K562 (cell line): ENCODE data around the gene LRRC1.

Source experiments
- BCL6 ChIP-seq: fragments of 250-450 bp; sonication (Bioruptor Pico); IDR thresholded peaks from 2 replicates; pipeline ENCODE4 v1.4.0; 2020
- CBX5 ChIP-seq: IDR thresholded peaks from 2 replicates; pipeline ENCODE4 v1.6.1; 2014; ENCODE audit warnings: low read depth, borderline replicate concordance
- CTBP1 ChIP-seq: fragments of 450-650 bp; IDR thresholded peaks from 2 replicates; pipeline ENCODE4 v1.6.1; 2016; ENCODE audit warnings: borderline replicate concordance
- CTCF ChIP-seq, 3 experiments: IDR thresholded peaks in 2 of 3; conservative IDR thresholded peaks in 1 of 3; 2 replicates each; pipeline ENCODE4 v1.5.1; 2011 to 2012; ENCODE audit warnings: low read length in 3 of 3, mild to moderate bottlenecking in 3 of 3, control low read depth in 2 of 3, improper control_type of control experiment in 1 of 3, inconsistent platforms in 1 of 3, low read depth in 1 of 3, mixed read lengths in 1 of 3, moderate library complexity in 1 of 3; ENCODE audit not compliant: insufficient read depth in 2 of 3
- DPF2 ChIP-seq: fragments of 450-650 bp; IDR thresholded peaks from 2 replicates; pipeline ENCODE4 v1.6.1; 2016
- EP300 ChIP-seq: IDR thresholded peaks from 2 replicates; pipeline ENCODE4 v1.6.1; 2012; ENCODE audit warnings: low read length, improper control_type of control experiment
- ETV6 ChIP-seq, 3 experiments: fragments of 150-350 bp in 1 of 3; sonication (generic) in 1 of 3; formaldehyde crosslinking in 1 of 3; IDR thresholded peaks; 2 replicates each; pipeline versions ENCODE4 v1.6.1 to v1.8.0; 2014 to 2022; ENCODE audit warnings: borderline replicate concordance in 2 of 3, low read depth in 2 of 3, antibody characterized with exemption in 1 of 3, low read length in 1 of 3, mild to moderate bottlenecking in 1 of 3, missing genetic modification reagents in 1 of 3
- HMG20A ChIP-seq: fragments of 450-650 bp; formaldehyde crosslinking; conservative IDR thresholded peaks from 2 replicates; pipeline ENCODE4 v1.4.0; 2020; ENCODE audit warnings: mild to moderate bottlenecking, mixed read lengths
- POLR2A ChIP-seq: fragments of 450-650 bp; conservative IDR thresholded peaks from 2 replicates; pipeline ENCODE4 v1.6.1; 2016
- RFX1 ChIP-seq: fragments of 450-650 bp; IDR thresholded peaks from 2 replicates; pipeline ENCODE4 v1.6.1; 2016; ENCODE audit warnings: mild to moderate bottlenecking, moderate library complexity
- SMARCA5 ChIP-seq: fragments of 450-650 bp; IDR thresholded peaks from 2 replicates; pipeline ENCODE4 v1.6.1; 2016
- ZNF445 ChIP-seq: fragments of 250-450 bp; sonication (Bioruptor Pico); IDR thresholded peaks from 2 replicates; pipeline ENCODE4 v1.4.0; 2020; ENCODE audit warnings: low read depth, mild to moderate bottlenecking, moderate library complexity

- TF ChIP-seq RFX1 (no peak), ETV6 (IDR thresholded peaks at IDR 0.05; ENCODE audit: borderline replicate concordance in 1 of 2, low read depth in 2 of 2, low read length in 1 of 2) (no peak), ETV6 (CRISPR knock-in tag; IDR thresholded peaks at IDR 0.05; ENCODE audit: borderline replicate concordance) (no peak), CTCF (IDR thresholded peaks at IDR 0.05 in 2 of 3, conservative IDR thresholded peaks at IDR 0.05 in 1 of 3; ENCODE audit: insufficient read depth in 2 of 3, low read depth in 1 of 3, low read length in 3 of 3) (no peak), SMARCA5 (no peak), POLR2A (no peak), CTBP1 (no peak), CBX5 (no peak), DPF2 (no peak), HMG20A (CRISPR knock-in tag) (no peak), ZNF445 (CRISPR knock-in tag) (no peak), EP300 (no peak), BCL6 (no peak)
Measured at GRCh38 chr6:53912661-53913060, 117.9 kb downstream of the LRRC1 start.
